ENCODE measurements around the gene PROCR.

The PROCR gene

DNA sequence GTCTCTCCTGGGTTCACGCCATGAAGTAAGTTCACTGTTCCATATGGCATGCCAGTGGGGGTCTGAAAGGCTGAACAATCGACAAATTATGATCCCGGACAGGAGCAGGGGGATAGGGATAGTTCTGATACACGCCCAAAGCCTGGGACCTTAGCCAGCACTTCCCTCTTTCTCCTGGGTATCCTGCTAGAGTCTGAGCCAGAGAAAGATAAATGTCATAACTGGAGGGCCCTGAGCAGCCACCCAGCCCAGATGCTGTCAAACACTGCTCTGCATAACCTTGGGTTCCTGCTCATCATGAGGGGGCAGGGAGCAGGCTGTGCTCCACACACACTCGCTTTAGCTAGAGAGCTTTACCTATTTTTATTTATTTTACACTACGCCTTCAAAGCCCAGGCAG lies 37.0 kb upstream of the PROCR start:
- no peak for TF ChIP-seq ESRRG (CRISPR knock-in tag; IDR thresholded peaks at IDR 0.05)
- no peak for TF ChIP-seq TCF4 (CRISPR knock-in tag; IDR thresholded peaks at IDR 0.05; ENCODE audit: borderline replicate concordance)
- TF ChIP-seq, protein P1, sequence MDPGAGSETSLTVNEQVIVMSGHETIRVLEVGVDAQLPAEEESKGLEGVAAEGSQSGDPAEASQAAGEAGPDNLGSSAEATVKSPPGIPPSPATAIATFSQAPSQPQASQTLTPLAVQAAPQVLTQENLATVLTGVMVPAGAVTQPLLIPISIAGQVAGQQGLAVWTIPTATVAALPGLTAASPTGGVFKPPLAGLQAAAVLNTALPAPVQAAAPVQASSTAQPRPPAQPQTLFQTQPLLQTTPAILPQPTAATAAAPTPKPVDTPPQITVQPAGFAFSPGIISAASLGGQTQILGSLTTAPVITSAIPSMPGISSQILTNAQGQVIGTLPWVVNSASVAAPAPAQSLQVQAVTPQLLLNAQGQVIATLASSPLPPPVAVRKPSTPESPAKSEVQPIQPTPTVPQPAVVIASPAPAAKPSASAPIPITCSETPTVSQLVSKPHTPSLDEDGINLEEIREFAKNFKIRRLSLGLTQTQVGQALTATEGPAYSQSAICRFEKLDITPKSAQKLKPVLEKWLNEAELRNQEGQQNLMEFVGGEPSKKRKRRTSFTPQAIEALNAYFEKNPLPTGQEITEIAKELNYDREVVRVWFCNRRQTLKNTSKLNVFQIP (CRISPR knock-in tag; IDR thresholded peaks at IDR 0.05; ENCODE audit: borderline replicate concordance, low read depth) = no peak
- TF ChIP-seq ARNTL (CRISPR knock-in tag; IDR thresholded peaks at IDR 0.05; ENCODE audit: borderline replicate concordance, low read depth) = no peak
- TF ChIP-seq, protein P2, sequence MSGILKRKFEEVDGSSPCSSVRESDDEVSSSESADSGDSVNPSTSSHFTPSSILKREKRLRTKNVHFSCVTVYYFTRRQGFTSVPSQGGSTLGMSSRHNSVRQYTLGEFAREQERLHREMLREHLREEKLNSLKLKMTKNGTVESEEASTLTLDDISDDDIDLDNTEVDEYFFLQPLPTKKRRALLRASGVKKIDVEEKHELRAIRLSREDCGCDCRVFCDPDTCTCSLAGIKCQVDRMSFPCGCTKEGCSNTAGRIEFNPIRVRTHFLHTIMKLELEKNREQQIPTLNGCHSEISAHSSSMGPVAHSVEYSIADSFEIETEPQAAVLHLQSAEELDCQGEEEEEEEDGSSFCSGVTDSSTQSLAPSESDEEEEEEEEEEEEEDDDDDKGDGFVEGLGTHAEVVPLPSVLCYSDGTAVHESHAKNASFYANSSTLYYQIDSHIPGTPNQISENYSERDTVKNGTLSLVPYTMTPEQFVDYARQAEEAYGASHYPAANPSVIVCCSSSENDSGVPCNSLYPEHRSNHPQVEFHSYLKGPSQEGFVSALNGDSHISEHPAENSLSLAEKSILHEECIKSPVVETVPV (CRISPR knock-in tag; IDR thresholded peaks at IDR 0.05) = no peak
- TF ChIP-seq, protein P3, sequence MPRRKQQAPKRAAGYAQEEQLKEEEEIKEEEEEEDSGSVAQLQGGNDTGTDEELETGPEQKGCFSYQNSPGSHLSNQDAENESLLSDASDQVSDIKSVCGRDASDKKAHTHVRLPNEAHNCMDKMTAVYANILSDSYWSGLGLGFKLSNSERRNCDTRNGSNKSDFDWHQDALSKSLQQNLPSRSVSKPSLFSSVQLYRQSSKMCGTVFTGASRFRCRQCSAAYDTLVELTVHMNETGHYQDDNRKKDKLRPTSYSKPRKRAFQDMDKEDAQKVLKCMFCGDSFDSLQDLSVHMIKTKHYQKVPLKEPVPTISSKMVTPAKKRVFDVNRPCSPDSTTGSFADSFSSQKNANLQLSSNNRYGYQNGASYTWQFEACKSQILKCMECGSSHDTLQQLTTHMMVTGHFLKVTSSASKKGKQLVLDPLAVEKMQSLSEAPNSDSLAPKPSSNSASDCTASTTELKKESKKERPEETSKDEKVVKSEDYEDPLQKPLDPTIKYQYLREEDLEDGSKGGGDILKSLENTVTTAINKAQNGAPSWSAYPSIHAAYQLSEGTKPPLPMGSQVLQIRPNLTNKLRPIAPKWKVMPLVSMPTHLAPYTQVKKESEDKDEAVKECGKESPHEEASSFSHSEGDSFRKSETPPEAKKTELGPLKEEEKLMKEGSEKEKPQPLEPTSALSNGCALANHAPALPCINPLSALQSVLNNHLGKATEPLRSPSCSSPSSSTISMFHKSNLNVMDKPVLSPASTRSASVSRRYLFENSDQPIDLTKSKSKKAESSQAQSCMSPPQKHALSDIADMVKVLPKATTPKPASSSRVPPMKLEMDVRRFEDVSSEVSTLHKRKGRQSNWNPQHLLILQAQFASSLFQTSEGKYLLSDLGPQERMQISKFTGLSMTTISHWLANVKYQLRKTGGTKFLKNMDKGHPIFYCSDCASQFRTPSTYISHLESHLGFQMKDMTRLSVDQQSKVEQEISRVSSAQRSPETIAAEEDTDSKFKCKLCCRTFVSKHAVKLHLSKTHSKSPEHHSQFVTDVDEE (CRISPR knock-in tag; IDR thresholded peaks at IDR 0.05) = no peak
- TF ChIP-seq ZFP30 (CRISPR knock-in tag; IDR thresholded peaks at IDR 0.05) = no peak
- TF ChIP-seq TOX (CRISPR knock-in tag; IDR thresholded peaks at IDR 0.05; ENCODE audit: borderline replicate concordance) = no peak
- no peak for TF ChIP-seq ISL1 (CRISPR knock-in tag; IDR thresholded peaks at IDR 0.05)
- no peak for TF ChIP-seq ZFP3 (CRISPR knock-in tag; IDR thresholded peaks at IDR 0.05)
- TF ChIP-seq GLIS3 (CRISPR knock-in tag; IDR thresholded peaks at IDR 0.05) = no peak
- TF ChIP-seq ZNF565 (CRISPR knock-in tag; conservative IDR thresholded peaks at IDR 0.05; ENCODE audit: low read depth) = no peak
- TF ChIP-seq OSR1 (CRISPR knock-in tag; IDR thresholded peaks at IDR 0.05) = no peak
- no peak for ATAC-seq

DNA sequence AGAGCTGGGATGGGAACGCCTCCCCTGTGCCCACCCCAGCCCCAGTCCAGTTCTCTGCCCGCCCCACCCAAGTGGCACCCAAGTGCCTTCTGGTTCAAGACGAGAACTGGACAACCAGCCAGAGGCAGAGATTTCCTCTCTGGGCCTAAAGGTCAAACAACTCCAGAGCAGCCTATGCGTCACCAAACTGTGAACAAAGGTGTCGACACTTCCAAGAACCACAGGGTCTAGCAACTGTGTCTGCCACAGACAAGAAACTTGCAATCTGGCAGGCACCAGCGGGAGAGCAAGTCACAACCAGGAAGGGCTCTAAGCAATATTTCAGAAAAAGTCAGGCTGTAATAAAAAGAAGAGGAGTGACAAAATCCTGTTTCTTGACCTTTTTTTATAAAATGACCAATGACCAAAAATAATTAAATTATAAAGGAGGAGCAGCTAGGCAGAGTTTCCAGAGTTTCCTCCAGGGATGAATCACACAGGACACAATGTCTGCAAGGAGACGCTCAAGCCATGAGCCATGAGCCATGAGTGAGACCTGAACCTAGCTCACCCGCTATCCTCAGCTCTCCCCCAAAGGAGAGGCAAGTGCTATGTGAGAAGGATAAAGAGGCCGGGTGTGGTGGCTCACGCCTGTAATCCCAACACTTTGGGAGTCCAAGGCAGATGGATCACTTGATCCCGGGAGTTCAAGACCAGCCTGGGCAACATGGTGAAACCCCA lies 35.8 kb upstream of the PROCR start:
- no peak for ATAC-seq
- TF ChIP-seq ZC3H10 (CRISPR knock-in tag; IDR thresholded peaks at IDR 0.05) (no peak), ZNF565 (CRISPR knock-in tag; conservative IDR thresholded peaks at IDR 0.05; ENCODE audit: low read depth) (no peak), BACH2 (CRISPR knock-in tag; IDR thresholded peaks at IDR 0.05; ENCODE audit: borderline replicate concordance) (no peak), ESRRG (CRISPR knock-in tag; IDR thresholded peaks at IDR 0.05) (no peak), SNAI2 (CRISPR knock-in tag; IDR thresholded peaks at IDR 0.05) (no peak), ZFP3 (CRISPR knock-in tag; IDR thresholded peaks at IDR 0.05) (no peak), ARNTL (CRISPR knock-in tag; IDR thresholded peaks at IDR 0.05; ENCODE audit: borderline replicate concordance, low read depth) (no peak), ISL1 (CRISPR knock-in tag; IDR thresholded peaks at IDR 0.05) (no peak), ZNF70 (CRISPR knock-in tag; IDR thresholded peaks at IDR 0.05) (no peak), ZFP30 (CRISPR knock-in tag; IDR thresholded peaks at IDR 0.05) (no peak), CSDC2 (CRISPR knock-in tag; IDR thresholded peaks at IDR 0.05) (no peak), RARB (CRISPR knock-in tag; IDR thresholded peaks at IDR 0.05) (no peak), PPARA (CRISPR knock-in tag; IDR thresholded peaks at IDR 0.05; ENCODE audit: borderline replicate concordance) (no peak), TOX (CRISPR knock-in tag; IDR thresholded peaks at IDR 0.05; ENCODE audit: borderline replicate concordance) (no peak), TCF4 (CRISPR knock-in tag; IDR thresholded peaks at IDR 0.05; ENCODE audit: borderline replicate concordance) (no peak)
- TF ChIP-seq, protein P4, sequence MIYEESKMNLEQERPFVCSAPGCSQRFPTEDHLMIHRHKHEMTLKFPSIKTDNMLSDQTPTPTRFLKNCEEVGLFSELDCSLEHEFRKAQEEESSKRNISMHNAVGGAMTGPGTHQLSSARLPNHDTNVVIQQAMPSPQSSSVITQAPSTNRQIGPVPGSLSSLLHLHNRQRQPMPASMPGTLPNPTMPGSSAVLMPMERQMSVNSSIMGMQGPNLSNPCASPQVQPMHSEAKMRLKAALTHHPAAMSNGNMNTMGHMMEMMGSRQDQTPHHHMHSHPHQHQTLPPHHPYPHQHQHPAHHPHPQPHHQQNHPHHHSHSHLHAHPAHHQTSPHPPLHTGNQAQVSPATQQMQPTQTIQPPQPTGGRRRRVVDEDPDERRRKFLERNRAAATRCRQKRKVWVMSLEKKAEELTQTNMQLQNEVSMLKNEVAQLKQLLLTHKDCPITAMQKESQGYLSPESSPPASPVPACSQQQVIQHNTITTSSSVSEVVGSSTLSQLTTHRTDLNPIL (CRISPR knock-in tag; IDR thresholded peaks at IDR 0.05; ENCODE audit: low read depth) = no peak
- TF ChIP-seq, protein P5, sequence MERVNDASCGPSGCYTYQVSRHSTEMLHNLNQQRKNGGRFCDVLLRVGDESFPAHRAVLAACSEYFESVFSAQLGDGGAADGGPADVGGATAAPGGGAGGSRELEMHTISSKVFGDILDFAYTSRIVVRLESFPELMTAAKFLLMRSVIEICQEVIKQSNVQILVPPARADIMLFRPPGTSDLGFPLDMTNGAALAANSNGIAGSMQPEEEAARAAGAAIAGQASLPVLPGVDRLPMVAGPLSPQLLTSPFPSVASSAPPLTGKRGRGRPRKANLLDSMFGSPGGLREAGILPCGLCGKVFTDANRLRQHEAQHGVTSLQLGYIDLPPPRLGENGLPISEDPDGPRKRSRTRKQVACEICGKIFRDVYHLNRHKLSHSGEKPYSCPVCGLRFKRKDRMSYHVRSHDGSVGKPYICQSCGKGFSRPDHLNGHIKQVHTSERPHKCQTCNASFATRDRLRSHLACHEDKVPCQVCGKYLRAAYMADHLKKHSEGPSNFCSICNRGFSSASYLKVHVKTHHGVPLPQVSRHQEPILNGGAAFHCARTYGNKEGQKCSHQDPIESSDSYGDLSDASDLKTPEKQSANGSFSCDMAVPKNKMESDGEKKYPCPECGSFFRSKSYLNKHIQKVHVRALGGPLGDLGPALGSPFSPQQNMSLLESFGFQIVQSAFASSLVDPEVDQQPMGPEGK (CRISPR knock-in tag; IDR thresholded peaks at IDR 0.05; ENCODE audit: borderline replicate concordance) = no peak
- TF ChIP-seq, protein P3 (CRISPR knock-in tag; IDR thresholded peaks at IDR 0.05) = no peak
- TF ChIP-seq, protein P2 (CRISPR knock-in tag; IDR thresholded peaks at IDR 0.05) = no peak
- TF ChIP-seq, protein P1 (CRISPR knock-in tag; IDR thresholded peaks at IDR 0.05; ENCODE audit: borderline replicate concordance, low read depth) = no peak
